ENCODE results near the gene EIF1AD.

EIF1AD gene

GRCh38 chr11:66004186-66004585, 2.2 kb upstream of the EIF1AD start:
- no peak for DNase-seq (ENCODE audit: low spot score)

GRCh38 chr11:66003291-66003690, 1.3 kb upstream of the EIF1AD start:
- no peak for DNase-seq (ENCODE audit: low spot score)

- DNase-seq (ENCODE audit: low spot score): peak; percentile 55
These were observed 780 bp upstream of the EIF1AD start for GRCh38 chr11:66002648-66003225.

- no peak for DNase-seq (ENCODE audit: low spot score)
These were observed 4.7 kb downstream of the EIF1AD start for GRCh38 chr11:65997286-65997685.

- DNase-seq (ENCODE audit: low spot score): no peak
These were observed 9.9 kb downstream of the EIF1AD start for GRCh38 chr11:65992056-65992455.

- DNase-seq (ENCODE audit: low spot score): peak; percentile 77
These were observed 13.0 kb downstream of the EIF1AD start for GRCh38 chr11:65988791-65989592.

GRCh38 chr11:65987336-65987735, 14.6 kb downstream of the EIF1AD start:
- no peak for DNase-seq (ENCODE audit: low spot score)

GRCh38 chr11:65983589-65983987, 18.4 kb downstream of the EIF1AD start:
- no peak for DNase-seq (ENCODE audit: low spot score)

GRCh38 chr11:65982824-65983588, 19.0 kb downstream of the EIF1AD start:
- DNase-seq (ENCODE audit: low spot score): no peak

- DNase-seq (ENCODE audit: low spot score): no peak
These were observed 19.8 kb downstream of the EIF1AD start for GRCh38 chr11:65981972-65982823.

GRCh38 chr11:65981101-65981740, 20.7 kb downstream of the EIF1AD start:
- no peak for DNase-seq (ENCODE audit: low spot score)

GRCh38 chr11:65979261-65979759, 22.6 kb downstream of the EIF1AD start:
- no peak for DNase-seq (ENCODE audit: low spot score)

GRCh38 chr11:65978391-65979238, 23.3 kb downstream of the EIF1AD start:
- DNase-seq (ENCODE audit: low spot score): no peak

- no peak for DNase-seq (ENCODE audit: low spot score)
These were observed 24.2 kb downstream of the EIF1AD start for GRCh38 chr11:65977621-65978390.

GRCh38 chr11:65976216-65977176, 25.5 kb downstream of the EIF1AD start:
- DNase-seq (ENCODE audit: low spot score): no peak

GRCh38 chr11:65975771-65976170, 26.2 kb downstream of the EIF1AD start:
- DNase-seq (ENCODE audit: low spot score): no peak

GRCh38 chr11:65973439-65974110, 28.4 kb downstream of the EIF1AD start:
- DNase-seq (ENCODE audit: low spot score): no peak

GRCh38 chr11:65972116-65972515, 29.8 kb downstream of the EIF1AD start:
- no peak for DNase-seq (ENCODE audit: low spot score)
